Measurements from ENCODE around the gene B4GAT1. TPM values are rescaled to one million over a fixed set of nuclear protein-coding genes. Genes with fewer than 3 reads are reported as not detected.
"Not testable (repeated sequence)": the region's sequence is repeated elsewhere in the genome, so short reads cannot be mapped to it uniquely, and the experiment has no call there.

B4GAT1 gene
- total RNA-seq, 2 donors from 2014 or later = 2.4 to 2.8 TPM

- Mint-ChIP-seq H3K27ac (no peak overlapping the region), H3K27me3 (no peaks in the 10 kb centered on the region), H3K4me1 (peaks cover 19% of the 10 kb centered on the region), H3K36me3 (ENCODE audit: low read depth) (no peaks in the 10 kb centered on the region), H3K4me3 (no peak overlapping the region)
- ATAC-seq (no peak), DNase-seq (no peak)
- no peaks in the 10 kb centered on the region for H3K9me3 ChIP-seq (ENCODE audit: control insufficient read depth, low read length, poor library complexity, severe bottlenecking)
Observed at GRCh38 chr11:66329165-66329673, 18.2 kb downstream of the B4GAT1 start.

- no peaks in the 10 kb centered on the region for H3K9me3 ChIP-seq (ENCODE audit: control insufficient read depth, low read length, poor library complexity, severe bottlenecking)
- peaks cover 19% of the 10 kb centered on the region for H3K4me1 Mint-ChIP-seq
- no peaks in the 10 kb centered on the region for H3K27me3 Mint-ChIP-seq
- no peak overlapping the region for H3K27ac Mint-ChIP-seq
- no peaks in the 10 kb centered on the region for H3K36me3 Mint-ChIP-seq (ENCODE audit: low read depth)
- peak; percentile 91 for ATAC-seq
- peak; percentile 68 to 70 (median 68) for DNase-seq
- peak overlapping the region; percentile 25 for H3K4me3 Mint-ChIP-seq
Observed at GRCh38 chr11:66328302-66329144, 18.9 kb downstream of the B4GAT1 start.

- Mint-ChIP-seq H3K36me3 (ENCODE audit: low read depth) (no peaks in the 10 kb centered on the region), H3K27me3 (no peaks in the 10 kb centered on the region), H3K4me1 (peaks cover 19% of the 10 kb centered on the region), H3K27ac (no peak overlapping the region), H3K4me3 (peak overlapping the region; percentile 42)
- H3K9me3 ChIP-seq (ENCODE audit: control insufficient read depth, low read length, poor library complexity, severe bottlenecking) = no peaks in the 10 kb centered on the region
- no peak for DNase-seq
- ATAC-seq = peak; percentile 69
Observed at GRCh38 chr11:66328031-66328301, 19.5 kb downstream of the B4GAT1 start.

- ATAC-seq (no peak), DNase-seq (no peak)
- H3K36me3 Mint-ChIP-seq (ENCODE audit: low read depth) = no peaks in the 10 kb centered on the region
- H3K4me1 Mint-ChIP-seq = peaks cover 19% of the 10 kb centered on the region
- H3K9me3 ChIP-seq (ENCODE audit: control insufficient read depth, low read length, poor library complexity, severe bottlenecking) = no peaks in the 10 kb centered on the region
- peak overlapping the region; percentile 42 for H3K4me3 Mint-ChIP-seq
- H3K27ac Mint-ChIP-seq = no peak overlapping the region
- H3K27me3 Mint-ChIP-seq = no peaks in the 10 kb centered on the region
Observed at GRCh38 chr11:66327171-66328030, 20.0 kb downstream of the B4GAT1 start.

- peaks cover 19% of the 10 kb centered on the region for H3K4me1 Mint-ChIP-seq
- no peaks in the 10 kb centered on the region for H3K36me3 Mint-ChIP-seq (ENCODE audit: low read depth)
- ATAC-seq (no peak), DNase-seq (no peak)
- peak overlapping the region; percentile 63 for H3K4me3 Mint-ChIP-seq
- peak overlapping the region; percentile 71 for H3K27ac Mint-ChIP-seq
- H3K27me3 Mint-ChIP-seq = no peaks in the 10 kb centered on the region
- H3K9me3 ChIP-seq (ENCODE audit: control insufficient read depth, low read length, poor library complexity, severe bottlenecking) = no peaks in the 10 kb centered on the region
Observed at GRCh38 chr11:66326261-66327111, 20.9 kb downstream of the B4GAT1 start.

GRCh38 chr11:66325263-66325671 lies 22.2 kb downstream of the B4GAT1 start:
- H3K36me3 Mint-ChIP-seq (ENCODE audit: low read depth) = no peaks in the 10 kb centered on the region
- peak overlapping the region; percentile 62 for H3K4me3 Mint-ChIP-seq
- no peaks in the 10 kb centered on the region for H3K27me3 Mint-ChIP-seq
- H3K27ac Mint-ChIP-seq = peak overlapping the region; percentile 71
- no peak for DNase-seq
- peaks cover 19% of the 10 kb centered on the region for H3K4me1 Mint-ChIP-seq
- H3K9me3 ChIP-seq (ENCODE audit: control insufficient read depth, low read length, poor library complexity, severe bottlenecking) = no peaks in the 10 kb centered on the region
- ATAC-seq = no peak

GRCh38 chr11:66324664-66325063 lies 22.8 kb downstream of the B4GAT1 start:
- no peaks in the 10 kb centered on the region for H3K9me3 ChIP-seq (ENCODE audit: control insufficient read depth, low read length, poor library complexity, severe bottlenecking)
- DNase-seq = no peak
- ATAC-seq = no peak
- H3K27me3 Mint-ChIP-seq = no peaks in the 10 kb centered on the region
- H3K36me3 Mint-ChIP-seq (ENCODE audit: low read depth) = no peaks in the 10 kb centered on the region
- H3K27ac Mint-ChIP-seq = no peak overlapping the region
- H3K4me1 Mint-ChIP-seq = peaks cover 19% of the 10 kb centered on the region
- no peak overlapping the region for H3K4me3 Mint-ChIP-seq

- no peaks in the 10 kb centered on the region for H3K36me3 Mint-ChIP-seq (ENCODE audit: low read depth)
- no peaks in the 10 kb centered on the region for H3K27me3 Mint-ChIP-seq
- no peak overlapping the region for H3K27ac Mint-ChIP-seq
- H3K9me3 ChIP-seq (ENCODE audit: control insufficient read depth, low read length, poor library complexity, severe bottlenecking) = no peaks in the 10 kb centered on the region
- ATAC-seq = no peak
- H3K4me1 Mint-ChIP-seq = peaks cover 22% of the 10 kb centered on the region
- DNase-seq = no peak
- no peak overlapping the region for H3K4me3 Mint-ChIP-seq
Observed at GRCh38 chr11:66323684-66324083, 23.7 kb downstream of the B4GAT1 start.

GRCh38 chr11:66322732-66323427 lies 24.5 kb downstream of the B4GAT1 start:
- Mint-ChIP-seq H3K36me3 (ENCODE audit: low read depth) (no peaks in the 10 kb centered on the region), H3K4me1 (peaks cover 21% of the 10 kb centered on the region), H3K27me3 (no peaks in the 10 kb centered on the region), H3K27ac (no peak overlapping the region), H3K4me3 (no peak overlapping the region)
- no peaks in the 10 kb centered on the region for H3K9me3 ChIP-seq (ENCODE audit: control insufficient read depth, low read length, poor library complexity, severe bottlenecking)
- ATAC-seq = no peak
- DNase-seq = no peak

GRCh38 chr11:66321606-66322005 lies 25.8 kb downstream of the B4GAT1 start:
- H3K27me3 Mint-ChIP-seq = no peaks in the 10 kb centered on the region
- H3K4me1 Mint-ChIP-seq = peaks cover 14% of the 10 kb centered on the region

GRCh38 chr11:66320748-66321147 lies 26.7 kb downstream of the B4GAT1 start:
- H3K27me3 Mint-ChIP-seq; H3K27ac Mint-ChIP-seq; H3K9me3 ChIP-seq (ENCODE audit: control insufficient read depth, low read length, poor library complexity, severe bottlenecking); ATAC-seq; DNase-seq; H3K36me3 Mint-ChIP-seq (ENCODE audit: low read depth); H3K4me1 Mint-ChIP-seq; H3K4me3 Mint-ChIP-seq: not testable (repeated sequence)

More at GRCh38 chr11:66321606-66322005, 25.8 kb downstream of the B4GAT1 start:
- ATAC-seq (no peak), DNase-seq (no peak)
- Mint-ChIP-seq H3K4me3 (no peak overlapping the region), H3K27ac (no peak overlapping the region), H3K36me3 (ENCODE audit: low read depth) (no peaks in the 10 kb centered on the region)
- H3K9me3 ChIP-seq (ENCODE audit: control insufficient read depth, low read length, poor library complexity, severe bottlenecking) = no peaks in the 10 kb centered on the region

- not testable (repeated sequence) for DNase-seq; ATAC-seq; H3K27ac Mint-ChIP-seq; H3K27me3 Mint-ChIP-seq; H3K9me3 ChIP-seq (ENCODE audit: control insufficient read depth, low read length, poor library complexity, severe bottlenecking); H3K36me3 Mint-ChIP-seq (ENCODE audit: low read depth); H3K4me1 Mint-ChIP-seq
- peak overlapping the region; percentile 4 for H3K4me3 Mint-ChIP-seq
Observed at GRCh38 chr11:66320289-66320688, 27.1 kb downstream of the B4GAT1 start.

All from T-helper 17 cell (primary cell).